GM12801 (cell line): ENCODE measurements around the gene PROSER2.

Source experiments
- CTCF ChIP-seq: IDR thresholded peaks from one replicate; pipeline ENCODE4 v1.5.1; 2011; ENCODE audit warnings: control low read depth; ENCODE audit not compliant: insufficient read length; ENCODE audit errors: extremely low read depth

PROSER2 gene

DNA sequence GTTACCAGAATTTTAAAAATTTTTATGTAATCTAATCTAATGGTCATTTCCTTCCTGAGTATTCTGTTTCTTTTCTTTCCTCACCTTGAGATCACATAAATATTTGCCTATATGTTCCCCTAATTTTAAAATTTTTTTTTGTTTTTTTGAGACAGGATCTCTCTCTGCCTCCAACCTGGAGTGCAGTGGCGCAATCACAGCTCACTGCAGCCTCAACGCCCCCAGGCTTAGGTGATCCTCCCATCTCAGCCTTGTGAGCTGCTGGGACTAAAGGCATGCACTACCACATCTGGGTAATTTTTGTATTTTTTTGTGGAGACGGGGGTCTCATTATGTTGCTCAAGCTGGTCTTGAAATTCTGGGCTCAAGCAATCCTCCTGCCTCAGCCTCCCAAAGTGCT lies 4.1 kb upstream of the PROSER2 start:
- no peak for TF ChIP-seq CTCF

DNA sequence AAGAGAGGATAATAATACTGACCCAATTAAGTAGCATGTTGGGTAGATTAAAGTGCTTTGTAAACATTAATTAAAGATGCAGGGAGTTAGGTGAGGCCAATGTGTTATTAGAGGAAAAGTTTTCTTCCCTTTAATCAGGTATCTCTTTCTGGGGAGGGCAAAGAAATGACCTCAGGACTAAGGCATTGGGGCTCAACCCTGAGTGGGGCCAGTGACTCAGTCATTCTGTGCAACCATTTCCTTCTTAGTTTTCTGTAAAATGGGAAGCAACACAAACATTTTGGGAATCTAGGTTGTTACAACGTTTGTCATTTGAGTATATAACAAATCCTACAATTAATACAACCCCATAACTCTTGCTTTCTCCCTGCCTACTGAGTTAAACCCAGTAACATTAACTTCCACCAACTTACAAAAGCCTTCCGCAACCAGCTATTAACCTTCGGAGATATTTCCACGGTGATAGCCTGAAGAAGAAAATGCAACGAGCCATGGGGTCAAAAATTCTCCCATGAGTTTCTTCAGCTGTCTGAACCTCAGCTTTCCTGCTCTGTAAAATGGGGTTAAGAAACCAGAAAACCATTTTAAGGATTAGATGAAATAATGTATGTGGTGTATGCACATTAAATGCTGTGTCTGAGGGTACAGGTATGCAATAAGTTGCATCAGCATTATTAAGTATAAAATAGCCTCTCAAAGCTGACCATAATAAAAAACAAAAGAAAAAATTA lies 965 bp upstream of the PROSER2 start:
- TF ChIP-seq CTCF, result no peak

DNA sequence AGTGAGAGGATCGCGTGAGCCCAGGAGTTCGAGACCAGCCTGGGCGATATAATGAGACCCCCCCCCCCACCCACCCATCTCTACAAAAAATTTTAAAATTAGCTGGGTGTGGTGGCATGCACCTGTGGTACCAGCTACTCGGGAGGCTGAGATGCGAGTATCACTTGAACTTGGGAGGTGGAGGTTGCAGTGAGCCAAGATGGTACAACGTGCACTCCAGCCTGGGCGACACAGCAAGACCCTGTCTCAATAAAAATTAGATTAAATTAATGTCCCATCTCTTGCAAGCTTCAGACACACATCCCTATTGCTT lies 391 bp upstream of the PROSER2 start:
- no peak for TF ChIP-seq CTCF

GRCh38 chr10:11823989-11824346 lies 812 bp downstream of the PROSER2 start:
- no peak for TF ChIP-seq CTCF

GRCh38 chr10:11824376-11824775 lies 1.2 kb downstream of the PROSER2 start:
- no peak for TF ChIP-seq CTCF

GRCh38 chr10:11824825-11825224 lies 1.7 kb downstream of the PROSER2 start:
- no peak for TF ChIP-seq CTCF

DNA sequence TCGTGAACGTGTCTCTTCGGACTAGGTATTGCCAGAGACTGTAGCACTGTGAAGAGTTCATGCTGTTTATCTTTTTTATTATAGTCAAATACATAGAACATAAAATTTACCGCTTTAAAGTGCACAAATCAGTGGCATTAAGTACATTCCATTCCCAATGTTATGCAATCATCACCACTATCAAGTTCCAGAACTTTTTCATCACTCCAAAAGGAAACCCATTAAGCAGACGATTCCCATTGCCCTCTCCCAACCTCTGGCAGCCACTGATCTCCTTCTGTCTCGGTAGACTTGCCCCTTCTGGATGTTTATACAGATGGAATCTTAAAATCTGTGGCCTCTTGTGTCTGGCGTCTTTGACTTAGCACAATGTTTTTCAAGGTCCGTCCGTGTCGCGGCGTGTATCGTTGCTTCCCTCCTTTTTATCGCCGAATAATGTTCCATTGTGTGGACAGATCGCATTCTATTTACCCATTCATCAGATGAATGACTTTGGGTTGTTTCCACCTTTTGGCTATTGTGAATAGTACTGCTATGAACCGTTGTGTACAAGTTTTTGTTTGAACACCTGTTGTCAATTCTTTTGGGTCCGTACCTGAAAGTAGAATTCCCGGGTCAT lies 2.7 kb downstream of the PROSER2 start:
- TF ChIP-seq CTCF, result no peak
